ENCODE data around the gene RNF213.

- no peak for TF ChIP-seq POLR2A (IDR thresholded peaks at IDR 0.05)
- TF ChIP-seq, protein P1, sequence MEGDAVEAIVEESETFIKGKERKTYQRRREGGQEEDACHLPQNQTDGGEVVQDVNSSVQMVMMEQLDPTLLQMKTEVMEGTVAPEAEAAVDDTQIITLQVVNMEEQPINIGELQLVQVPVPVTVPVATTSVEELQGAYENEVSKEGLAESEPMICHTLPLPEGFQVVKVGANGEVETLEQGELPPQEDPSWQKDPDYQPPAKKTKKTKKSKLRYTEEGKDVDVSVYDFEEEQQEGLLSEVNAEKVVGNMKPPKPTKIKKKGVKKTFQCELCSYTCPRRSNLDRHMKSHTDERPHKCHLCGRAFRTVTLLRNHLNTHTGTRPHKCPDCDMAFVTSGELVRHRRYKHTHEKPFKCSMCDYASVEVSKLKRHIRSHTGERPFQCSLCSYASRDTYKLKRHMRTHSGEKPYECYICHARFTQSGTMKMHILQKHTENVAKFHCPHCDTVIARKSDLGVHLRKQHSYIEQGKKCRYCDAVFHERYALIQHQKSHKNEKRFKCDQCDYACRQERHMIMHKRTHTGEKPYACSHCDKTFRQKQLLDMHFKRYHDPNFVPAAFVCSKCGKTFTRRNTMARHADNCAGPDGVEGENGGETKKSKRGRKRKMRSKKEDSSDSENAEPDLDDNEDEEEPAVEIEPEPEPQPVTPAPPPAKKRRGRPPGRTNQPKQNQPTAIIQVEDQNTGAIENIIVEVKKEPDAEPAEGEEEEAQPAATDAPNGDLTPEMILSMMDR (IDR thresholded peaks at IDR 0.05) = no peak
Observed at GRCh38 chr17:80416940-80417293, 156.3 kb downstream of the RNF213 start.

All from adrenal gland (tissue), 5 donors.